GM12865 (cell line): Measurements from ENCODE around the gene DENND1B.

Experiments
- DNase-seq: peaks from one replicate; pipeline ENCODE4 v3.0.0; 2010; ENCODE audit warnings: low read depth
- H3K4me3 ChIP-seq: 2 replicates; pipeline ENCODE4 v1.5.1; 2011; ENCODE audit warnings: mild to moderate bottlenecking, low read depth, low read length, control low read depth
- TF ChIP-seq, protein P1 (sequence below): IDR thresholded peaks from 2 replicates; pipeline ENCODE4 v1.5.1; 2011; ENCODE audit warnings: low read length, control low read depth, low read depth, inconsistent platforms; ENCODE audit not compliant: insufficient read depth; ENCODE audit errors: missing control alignments

DENND1B gene

DNA sequence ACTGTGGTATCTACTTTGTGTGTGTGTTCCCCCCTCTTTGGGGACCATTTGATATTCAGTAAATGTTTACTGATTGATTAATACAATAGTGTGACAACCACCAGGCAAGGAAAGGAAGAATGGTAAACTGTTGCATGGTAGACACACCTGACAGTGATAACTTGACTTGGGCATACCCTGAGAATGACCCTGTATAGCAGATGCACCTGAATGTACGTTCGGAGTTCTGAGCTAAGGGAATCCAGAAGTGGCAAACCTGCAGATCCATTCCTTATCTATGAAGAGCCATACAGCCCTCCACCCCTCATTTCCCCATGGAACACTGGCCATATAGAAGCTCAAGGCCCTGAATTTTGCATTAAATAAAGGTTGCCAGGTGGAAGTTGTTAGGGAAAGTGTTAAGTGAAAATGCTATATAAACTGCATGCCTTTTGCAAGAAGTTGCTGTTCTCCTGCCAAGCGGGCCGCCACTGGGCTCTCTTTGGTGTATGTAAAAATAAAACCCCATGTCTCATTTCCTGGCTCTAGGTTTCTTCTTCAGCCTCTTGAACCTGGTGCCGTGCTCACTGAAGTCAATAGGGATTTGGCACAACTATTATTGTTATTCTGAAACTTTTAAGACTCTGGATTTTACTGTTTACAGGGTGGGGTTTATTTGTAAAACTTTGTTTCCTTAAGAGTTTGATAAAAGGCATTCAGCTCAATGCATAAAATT, 32.6 kb upstream of the DENND1B start:
- H3K4me3 ChIP-seq = no peak overlapping the region
- TF ChIP-seq, protein P1, sequence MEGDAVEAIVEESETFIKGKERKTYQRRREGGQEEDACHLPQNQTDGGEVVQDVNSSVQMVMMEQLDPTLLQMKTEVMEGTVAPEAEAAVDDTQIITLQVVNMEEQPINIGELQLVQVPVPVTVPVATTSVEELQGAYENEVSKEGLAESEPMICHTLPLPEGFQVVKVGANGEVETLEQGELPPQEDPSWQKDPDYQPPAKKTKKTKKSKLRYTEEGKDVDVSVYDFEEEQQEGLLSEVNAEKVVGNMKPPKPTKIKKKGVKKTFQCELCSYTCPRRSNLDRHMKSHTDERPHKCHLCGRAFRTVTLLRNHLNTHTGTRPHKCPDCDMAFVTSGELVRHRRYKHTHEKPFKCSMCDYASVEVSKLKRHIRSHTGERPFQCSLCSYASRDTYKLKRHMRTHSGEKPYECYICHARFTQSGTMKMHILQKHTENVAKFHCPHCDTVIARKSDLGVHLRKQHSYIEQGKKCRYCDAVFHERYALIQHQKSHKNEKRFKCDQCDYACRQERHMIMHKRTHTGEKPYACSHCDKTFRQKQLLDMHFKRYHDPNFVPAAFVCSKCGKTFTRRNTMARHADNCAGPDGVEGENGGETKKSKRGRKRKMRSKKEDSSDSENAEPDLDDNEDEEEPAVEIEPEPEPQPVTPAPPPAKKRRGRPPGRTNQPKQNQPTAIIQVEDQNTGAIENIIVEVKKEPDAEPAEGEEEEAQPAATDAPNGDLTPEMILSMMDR = no peak
- peak; percentile 34 for DNase-seq

DNA sequence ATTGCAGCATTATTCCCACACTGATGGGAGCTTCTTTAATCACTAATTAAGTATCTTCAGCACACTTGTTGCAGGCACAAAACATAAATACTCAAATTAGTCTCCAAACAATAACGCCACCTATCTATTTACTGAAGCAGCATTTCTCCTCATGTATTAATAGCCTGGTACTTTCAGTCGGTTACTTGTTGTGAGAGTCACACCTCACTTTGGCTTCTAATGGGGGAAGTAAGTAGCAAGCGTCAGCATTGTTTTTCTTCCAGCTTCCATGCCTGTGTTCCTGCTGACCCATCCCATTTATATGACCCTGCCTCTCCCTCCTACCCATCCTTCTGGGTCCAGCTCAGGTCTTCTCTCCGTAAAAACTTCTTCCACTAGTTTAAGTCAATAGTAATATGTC, 31.9 kb upstream of the DENND1B start:
- TF ChIP-seq, protein P1 = no peak
- no peak overlapping the region for H3K4me3 ChIP-seq
- DNase-seq = peak; percentile 61

DNA sequence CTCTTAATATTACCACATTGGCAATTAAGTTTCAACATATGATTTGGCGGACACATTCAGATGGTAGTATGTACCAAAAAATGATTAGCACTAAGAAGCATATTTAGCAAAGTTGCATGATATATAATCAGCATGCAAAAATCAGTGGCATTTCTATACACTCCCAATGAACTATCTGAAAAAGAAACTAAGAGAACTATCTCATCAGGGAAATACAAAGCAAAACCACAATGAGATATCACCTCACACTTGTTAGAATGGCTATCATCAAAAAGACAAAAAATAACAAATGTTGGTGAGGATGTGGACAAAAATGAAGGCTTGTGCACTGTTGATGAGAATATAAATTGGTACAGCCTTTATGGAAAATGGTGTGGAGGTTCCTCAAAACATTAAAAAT, 31.4 kb upstream of the DENND1B start:
- H3K4me3 ChIP-seq = no peak overlapping the region
- no peak for DNase-seq
- TF ChIP-seq, protein P1 = no peak

DNA sequence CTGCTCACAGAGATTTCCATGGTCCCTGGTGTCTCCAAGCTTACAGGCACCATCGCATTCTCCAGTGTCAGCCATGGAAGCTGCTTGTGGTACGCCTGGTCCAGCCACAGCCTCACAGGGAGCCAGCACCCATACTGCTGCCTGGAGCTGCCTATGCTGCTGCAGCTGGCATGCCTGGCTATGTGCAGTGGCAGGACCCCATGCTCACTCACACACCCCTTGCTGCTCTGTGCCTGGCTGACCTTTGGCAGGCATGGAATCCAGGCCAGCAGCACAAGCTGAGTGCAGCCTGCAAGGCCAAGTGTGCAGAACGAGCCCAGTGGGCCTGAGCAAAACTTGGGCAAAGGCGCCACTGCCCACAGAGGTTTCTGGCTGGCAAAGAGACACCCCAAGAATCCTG, 26.4 kb upstream of the DENND1B start:
- H3K4me3 ChIP-seq = no peak overlapping the region
- DNase-seq = no peak
- TF ChIP-seq, protein P1 = no peak

DNA sequence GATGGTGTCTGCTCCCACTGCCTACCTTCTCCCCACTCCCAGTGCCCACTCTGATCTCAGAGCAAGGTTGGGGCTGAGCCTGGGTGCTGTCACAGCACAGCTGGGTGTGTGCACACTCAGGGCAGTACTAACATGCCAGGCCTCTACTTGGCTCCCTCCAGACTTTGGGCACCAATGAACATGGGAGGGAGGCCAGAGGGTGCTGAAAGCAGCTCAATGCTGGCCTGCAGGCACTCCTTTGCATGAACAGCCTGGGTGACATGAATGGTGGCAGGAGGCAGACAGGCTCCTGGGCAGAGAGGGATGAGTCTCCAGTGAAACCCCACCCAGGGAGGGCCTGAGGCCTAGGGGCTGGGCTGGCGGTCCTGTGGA, 25.8 kb upstream of the DENND1B start:
- TF ChIP-seq, protein P1 = no peak
- DNase-seq = no peak
- H3K4me3 ChIP-seq = no peak overlapping the region

DNA sequence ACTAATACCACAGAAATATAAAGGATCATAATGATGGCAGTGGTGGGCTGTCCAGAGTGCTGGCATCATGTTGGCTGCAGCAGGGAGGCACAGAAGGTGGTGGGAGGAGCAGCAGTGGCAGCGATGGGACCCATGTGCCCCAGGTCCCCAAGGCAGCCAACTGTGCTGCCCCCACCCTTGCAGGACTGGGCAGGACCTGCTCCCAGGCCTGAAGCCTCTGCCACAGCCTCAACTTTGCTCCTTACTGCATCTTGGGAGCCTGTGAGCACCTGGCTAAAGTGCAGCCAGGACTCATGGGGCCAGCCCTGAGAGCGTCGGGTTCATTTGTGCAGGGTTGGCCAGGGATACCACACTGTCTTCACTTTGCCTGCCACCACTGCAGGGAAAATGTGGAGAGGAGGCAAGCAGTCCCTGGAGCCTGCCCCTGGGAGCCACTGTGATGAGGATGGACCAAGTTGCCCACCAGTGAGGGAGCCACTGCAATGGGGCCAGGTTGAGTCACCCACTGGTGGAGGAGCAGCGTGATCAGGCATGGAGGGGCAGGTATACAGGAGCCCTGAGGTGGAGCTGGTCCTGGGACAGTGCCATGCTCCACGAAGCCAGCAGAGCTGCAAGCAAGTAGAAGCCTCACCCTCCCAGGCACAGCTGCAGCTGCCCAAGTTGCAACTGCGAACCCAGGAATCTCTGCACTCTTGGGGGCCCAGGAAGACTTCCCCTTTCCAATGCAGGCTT, 25.3 kb upstream of the DENND1B start:
- no peak overlapping the region for H3K4me3 ChIP-seq
- TF ChIP-seq, protein P1 = no peak
- no peak for DNase-seq
